A673 (cell line): ENCODE results near the gene NME1. TPM values are rescaled to one million over a fixed set of nuclear protein-coding genes. Genes with fewer than 3 reads are reported as not detected.

Source experiments
- BruUV-seq: library from RNA; stranded (reverse); fragments of 400-500 nt; replicated peaks from 2 replicates; lab custom pipeline; 2021; lab: Mats Ljungman, UMichigan
- CTCF ChIA-PET: fragments of 300-600 bp; sonication (Branson Sonifier 250); formaldehyde crosslinking; loops from one replicate; lab custom pipeline; 2022; ENCODE audit warnings: antibody characterized with exemption; lab: Charles Lee
- POLR2A ChIA-PET: fragments of 300-600 bp; sonication (Branson Sonifier 250); formaldehyde crosslinking; loops from one replicate; lab custom pipeline; 2022; ENCODE audit warnings: antibody characterized with exemption; ENCODE audit not compliant: low non-redundant PET; lab: Charles Lee
- DNase-seq: peaks from one replicate; pipeline ENCODE4 v3.0.0-alpha.2; 2015; ENCODE audit warnings: low spot score
- H3K27ac ChIP-seq: fragments of 200-600 bp; sonication (generic); 2 replicates; pipeline ENCODE4 v1.5.1; 2016; ENCODE audit warnings: mixed run types, low read depth, mild to moderate bottlenecking, mixed read lengths, antibody characterized with exemption, low read length; ENCODE audit not compliant: poor library complexity, severe bottlenecking
- H3K27me3 ChIP-seq: fragments of 200-600 bp; sonication (generic); replicated peaks from 2 replicates; pipeline ENCODE4 v1.6.1; 2017; ENCODE audit warnings: mixed run types, low read depth, mild to moderate bottlenecking, mixed read lengths, antibody characterized with exemption, low read length; ENCODE audit not compliant: insufficient read depth, poor library complexity
- H3K36me3 ChIP-seq: fragments of 200-600 bp; sonication (generic); 2 replicates; pipeline ENCODE4 v1.6.1; 2016; ENCODE audit warnings: mixed run types, mild to moderate bottlenecking, mixed read lengths, antibody characterized with exemption, low read length; ENCODE audit not compliant: insufficient read depth, poor library complexity, severe bottlenecking
- H3K4me1 ChIP-seq: fragments of 200-600 bp; sonication (generic); 2 replicates; pipeline ENCODE4 v1.6.1; 2017; ENCODE audit warnings: mixed run types, mild to moderate bottlenecking, mixed read lengths, antibody characterized with exemption, low read length; ENCODE audit not compliant: insufficient read depth, poor library complexity, severe bottlenecking
- H3K4me3 ChIP-seq: fragments of 200-600 bp; sonication (generic); 2 replicates; pipeline ENCODE4 v1.5.1; 2016; ENCODE audit warnings: low read depth, mixed run types, mild to moderate bottlenecking, mixed read lengths, low read length; ENCODE audit not compliant: poor library complexity, severe bottlenecking
- H3K9me3 ChIP-seq: fragments of 200-600 bp; sonication (generic); 2 replicates; pipeline ENCODE4 v1.6.1; 2016; ENCODE audit warnings: mixed run types, low read depth, mild to moderate bottlenecking, mixed read lengths, antibody characterized with exemption, low read length; ENCODE audit not compliant: poor library complexity, severe bottlenecking
- EZH2 ChIP-seq: fragments of 200-600 bp; sonication (generic); IDR thresholded peaks from 2 replicates; pipeline ENCODE4 v1.6.1; 2017; ENCODE audit warnings: borderline replicate concordance, low read depth, mild to moderate bottlenecking, mixed read lengths, antibody characterized with exemption, low read length; ENCODE audit not compliant: poor library complexity, severe bottlenecking
- intact Hi-C: fragments of 100-400 bp; cut with micrococcal nuclease; formaldehyde crosslinking; loops from one replicate; pipeline ENCODE4 v1.10.0; 2022; ENCODE audit not compliant: unreplicated experiment
- total RNA-seq: library from RNA; stranded (reverse); gene quantifications from 2 replicates; pipeline ENCODE4 v1.2.3, GENCODE V29; 2021
- TF ChIP-seq, protein P1 (sequence below): fragments of 300-800, 200-600 bp; sonication (generic); conservative IDR thresholded peaks from 2 replicates; pipeline ENCODE4 v1.5.1; 2017; ENCODE audit warnings: low read depth, mild to moderate bottlenecking, antibody characterized with exemption, low read length, moderate library complexity, mixed read lengths

NME1 gene
- total RNA-seq, 1 experiment from 2014 or later = 498 TPM

GRCh38 chr17:51124640-51125503, 28.5 kb upstream of the NME1 start:
- no peak for DNase-seq
- ChIA-PET POLR2A (interaction anchor here (0.6 kb wide), 1 partner anchor 309 kb away, joined by 5 read pairs; no protein-coding TSS in a partner anchor), CTCF (no interaction called here)
- TF ChIP-seq, protein P1, sequence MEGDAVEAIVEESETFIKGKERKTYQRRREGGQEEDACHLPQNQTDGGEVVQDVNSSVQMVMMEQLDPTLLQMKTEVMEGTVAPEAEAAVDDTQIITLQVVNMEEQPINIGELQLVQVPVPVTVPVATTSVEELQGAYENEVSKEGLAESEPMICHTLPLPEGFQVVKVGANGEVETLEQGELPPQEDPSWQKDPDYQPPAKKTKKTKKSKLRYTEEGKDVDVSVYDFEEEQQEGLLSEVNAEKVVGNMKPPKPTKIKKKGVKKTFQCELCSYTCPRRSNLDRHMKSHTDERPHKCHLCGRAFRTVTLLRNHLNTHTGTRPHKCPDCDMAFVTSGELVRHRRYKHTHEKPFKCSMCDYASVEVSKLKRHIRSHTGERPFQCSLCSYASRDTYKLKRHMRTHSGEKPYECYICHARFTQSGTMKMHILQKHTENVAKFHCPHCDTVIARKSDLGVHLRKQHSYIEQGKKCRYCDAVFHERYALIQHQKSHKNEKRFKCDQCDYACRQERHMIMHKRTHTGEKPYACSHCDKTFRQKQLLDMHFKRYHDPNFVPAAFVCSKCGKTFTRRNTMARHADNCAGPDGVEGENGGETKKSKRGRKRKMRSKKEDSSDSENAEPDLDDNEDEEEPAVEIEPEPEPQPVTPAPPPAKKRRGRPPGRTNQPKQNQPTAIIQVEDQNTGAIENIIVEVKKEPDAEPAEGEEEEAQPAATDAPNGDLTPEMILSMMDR = no peak
- no peak for TF ChIP-seq EZH2
- BruUV-seq = no TSS peak
- H3K27ac ChIP-seq = no peak overlapping the region
- H3K4me1 ChIP-seq = peaks cover 9% of the 10 kb centered on the region
- H3K36me3 ChIP-seq = no peaks in the 10 kb centered on the region
- intact Hi-C loops = no loop called here
- H3K27me3 ChIP-seq = no peaks in the 10 kb centered on the region
- H3K9me3 ChIP-seq = no peaks in the 10 kb centered on the region
- no peak overlapping the region for H3K4me3 ChIP-seq

DNA sequence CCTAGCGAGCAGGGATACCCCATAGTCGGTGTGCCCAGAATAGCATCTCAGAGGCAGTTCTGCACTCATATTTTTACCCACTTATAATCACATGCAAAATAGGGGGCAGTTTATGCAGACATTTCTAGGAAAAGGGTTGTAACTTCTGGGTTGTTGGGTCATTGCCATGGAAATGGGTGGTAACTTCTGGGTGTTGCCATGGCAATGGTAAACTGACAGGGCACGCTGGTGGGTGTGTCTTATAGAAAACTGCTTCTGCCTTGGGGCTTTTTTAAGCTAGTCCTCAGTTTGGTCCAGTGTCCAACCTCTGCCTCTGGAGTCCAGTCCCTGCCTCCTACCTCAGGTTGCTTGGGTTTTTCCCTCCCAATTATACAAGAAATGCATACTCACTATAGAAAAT, 25.3 kb upstream of the NME1 start:
- no peaks in the 10 kb centered on the region for H3K27me3 ChIP-seq
- ChIA-PET POLR2A (no interaction called here), CTCF (interaction anchor here (0.5 kb wide), 1 partner anchor 111 kb away, joined by 4 read pairs; no protein-coding TSS in a partner anchor)
- BruUV-seq = no TSS peak
- no peak for DNase-seq
- H3K4me3 ChIP-seq = no peak overlapping the region
- no peaks in the 10 kb centered on the region for H3K36me3 ChIP-seq
- no peaks in the 10 kb centered on the region for H3K9me3 ChIP-seq
- H3K27ac ChIP-seq = no peak overlapping the region
- no peaks in the 10 kb centered on the region for H3K4me1 ChIP-seq
- intact Hi-C loops = no loop called here
- TF ChIP-seq EZH2 = no peak
- TF ChIP-seq, protein P1 = no peak

DNA sequence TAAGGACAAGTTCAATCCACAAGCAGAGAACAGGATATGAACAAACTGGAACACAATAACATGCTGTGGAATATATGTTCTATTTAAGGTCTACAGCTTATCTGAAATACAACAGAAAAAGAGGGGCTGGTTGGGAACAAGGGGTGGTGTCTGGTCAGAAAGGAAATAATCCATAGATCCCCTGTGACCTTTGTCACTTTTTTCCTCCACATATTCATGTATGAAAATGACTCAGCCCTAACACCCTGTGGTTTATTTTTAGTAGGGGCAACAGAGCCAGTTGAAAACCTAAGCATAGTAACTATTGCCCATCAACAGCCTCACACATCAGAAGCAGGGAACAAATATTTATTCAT, 20.4 kb upstream of the NME1 start:
- TF ChIP-seq, protein P1 = no peak
- no peak for TF ChIP-seq EZH2
- H3K36me3 ChIP-seq = no peaks in the 10 kb centered on the region
- no peak overlapping the region for H3K4me3 ChIP-seq
- no peaks in the 10 kb centered on the region for H3K9me3 ChIP-seq
- intact Hi-C loops = no loop called here
- CTCF ChIA-PET = no interaction called here
- BruUV-seq = no TSS peak
- no peak for DNase-seq
- no peaks in the 10 kb centered on the region for H3K4me1 ChIP-seq
- no peak overlapping the region for H3K27ac ChIP-seq
- POLR2A ChIA-PET = no interaction called here
- no peaks in the 10 kb centered on the region for H3K27me3 ChIP-seq
